GM04504 (cell line): ENCODE measurements around the gene AWAT2.
"Not testable (repeated sequence)": the region's sequence is repeated elsewhere in the genome, so short reads cannot be mapped to it uniquely, and the experiment has no call there.

Experiments used
- DNase-seq: peaks from one replicate; pipeline ENCODE4 v3.0.0-alpha.2; 2012; ENCODE audit warnings: low read depth

The AWAT2 gene

GRCh38 chrX:70041993-70042392, 7.7 kb downstream of the AWAT2 start:
- no peak for DNase-seq

GRCh38 chrX:70039758-70040157, 10.0 kb downstream of the AWAT2 start:
- DNase-seq = no peak

- no peak for DNase-seq
These were observed 10.8 kb downstream of the AWAT2 start for GRCh38 chrX:70038951-70039350.

- no peak for DNase-seq
These were observed 11.2 kb downstream of the AWAT2 start for GRCh38 chrX:70038515-70038914.

- no peak for DNase-seq
These were observed 15.1 kb downstream of the AWAT2 start for GRCh38 chrX:70034646-70035045.

- no peak for DNase-seq
These were observed 16.2 kb downstream of the AWAT2 start for GRCh38 chrX:70033348-70034051.

- DNase-seq = no peak
These were observed 16.9 kb downstream of the AWAT2 start for GRCh38 chrX:70032792-70033191.

- peak; percentile 14 for DNase-seq
These were observed 19.4 kb downstream of the AWAT2 start for GRCh38 chrX:70030301-70030767.

GRCh38 chrX:70029863-70030262, 19.9 kb downstream of the AWAT2 start:
- DNase-seq = no peak

- DNase-seq = no peak
These were observed 22.9 kb downstream of the AWAT2 start for GRCh38 chrX:70026851-70027200.

GRCh38 chrX:70026112-70026850, 23.5 kb downstream of the AWAT2 start:
- DNase-seq = no peak

GRCh38 chrX:70025464-70025863, 24.3 kb downstream of the AWAT2 start:
- DNase-seq = no peak

GRCh38 chrX:70022616-70023015, 27.1 kb downstream of the AWAT2 start:
- DNase-seq = no peak

GRCh38 chrX:70016513-70016912, 33.2 kb downstream of the AWAT2 start:
- DNase-seq = no peak

- no peak for DNase-seq
These were observed 36.0 kb downstream of the AWAT2 start for GRCh38 chrX:70013466-70014381.

GRCh38 chrX:70012756-70013155, 37.0 kb downstream of the AWAT2 start:
- no peak for DNase-seq

- no peak for DNase-seq
These were observed 39.8 kb downstream of the AWAT2 start for GRCh38 chrX:70009970-70010369.

GRCh38 chrX:70009049-70009448, 40.7 kb downstream of the AWAT2 start:
- no peak for DNase-seq

- no peak for DNase-seq
These were observed 41.8 kb downstream of the AWAT2 start for GRCh38 chrX:70007946-70008345.

GRCh38 chrX:70001708-70002341, 47.9 kb downstream of the AWAT2 start:
- DNase-seq = no peak

- DNase-seq = no peak
These were observed 48.5 kb downstream of the AWAT2 start for GRCh38 chrX:70001269-70001668.

GRCh38 chrX:69998299-69998698, 51.4 kb downstream of the AWAT2 start:
- DNase-seq = not testable (repeated sequence)
